GM19372 (cell line): ENCODE measurements around the gene MBOAT2.

ENCODE experiments used
- ATAC-seq: cut with Tn5 transposase; IDR thresholded peaks from one replicate; pipeline ENCODE4 v1.9.1; 2021; ENCODE audit warnings: mild to moderate bottlenecking, low read depth, moderate library complexity; ENCODE audit not compliant: unreplicated experiment

MBOAT2 gene

GRCh38 chr2:8863331-8863953 is 140.0 kb downstream of the MBOAT2 start:
- ATAC-seq = no peak

- ATAC-seq = no peak
Observed at GRCh38 chr2:8862230-8862629, 141.3 kb downstream of the MBOAT2 start.

GRCh38 chr2:8861797-8862196 is 141.7 kb downstream of the MBOAT2 start:
- no peak for ATAC-seq

GRCh38 chr2:8860239-8860638 is 143.2 kb downstream of the MBOAT2 start:
- ATAC-seq = no peak

- no peak for ATAC-seq
Observed at GRCh38 chr2:8858910-8859309, 144.6 kb downstream of the MBOAT2 start.

GRCh38 chr2:8858264-8858663 is 145.2 kb downstream of the MBOAT2 start:
- ATAC-seq = no peak

GRCh38 chr2:8857709-8858108 is 145.8 kb downstream of the MBOAT2 start:
- ATAC-seq = no peak

- no peak for ATAC-seq
Observed at GRCh38 chr2:8856176-8856575, 147.3 kb downstream of the MBOAT2 start.

- ATAC-seq = no peak
Observed at GRCh38 chr2:8855010-8855409, 148.5 kb downstream of the MBOAT2 start.

- no peak for ATAC-seq
Observed at GRCh38 chr2:8853426-8853825, 150.1 kb downstream of the MBOAT2 start.

GRCh38 chr2:8851811-8852560 is 151.5 kb downstream of the MBOAT2 start:
- ATAC-seq = no peak

GRCh38 chr2:8850845-8851487 is 152.5 kb downstream of the MBOAT2 start:
- no peak for ATAC-seq

GRCh38 chr2:8849327-8849726 is 154.2 kb downstream of the MBOAT2 start:
- no peak for ATAC-seq

- ATAC-seq = no peak
Observed at GRCh38 chr2:8848328-8849100, 155.0 kb downstream of the MBOAT2 start.

GRCh38 chr2:8847400-8847799 is 156.1 kb downstream of the MBOAT2 start:
- no peak for ATAC-seq

- no peak for ATAC-seq
Observed at GRCh38 chr2:8841932-8842331, 161.6 kb downstream of the MBOAT2 start.

- ATAC-seq = no peak
Observed at GRCh38 chr2:8840475-8841091, 162.9 kb downstream of the MBOAT2 start.

GRCh38 chr2:8839189-8839965 is 164.1 kb downstream of the MBOAT2 start:
- no peak for ATAC-seq

- no peak for ATAC-seq
Observed at GRCh38 chr2:8837795-8838140, 165.7 kb downstream of the MBOAT2 start.
